BJ (cell line): ENCODE data around the gene MYO1D. TPM values are rescaled to one million over a fixed set of nuclear protein-coding genes. Genes with fewer than 3 reads are reported as not detected.
A peak's percentile ranks its signal among the peaks of the same experiment; 100 is the strongest.

Experiments
- CTCF ChIA-PET: fragments of 350-600 bp; formaldehyde crosslinking; extraction: SDS; loops from one replicate; lab custom pipeline; 2021; ENCODE audit warnings: antibody characterized with exemption, inconsistent platforms; lab: Yijun Ruan, JAX
- POLR2A ChIA-PET: fragments of 300-600 bp; sonication (Branson Sonifier 250); formaldehyde crosslinking; extraction: SDS; loops from one replicate; lab custom pipeline; 2021; ENCODE audit warnings: antibody characterized with exemption; lab: Charles Lee
- DNase-seq: peaks from one replicate; pipeline ENCODE4 v3.0.0-alpha.2; 2011; ENCODE audit warnings: low read depth
- H3K27me3 ChIP-seq: 2 replicates; pipeline ENCODE4 v1.6.0; 2011; ENCODE audit warnings: low read length; ENCODE audit not compliant: control insufficient read depth, insufficient read depth
- H3K36me3 ChIP-seq: 2 replicates; pipeline ENCODE4 v1.5.1; 2011; ENCODE audit warnings: low read length; ENCODE audit not compliant: control insufficient read depth, insufficient read depth
- H3K4me3 ChIP-seq: 2 replicates; pipeline ENCODE4 v1.5.1; 2011; ENCODE audit warnings: low read depth, mild to moderate bottlenecking, control low read depth, low read length
- CTCF ChIP-seq: IDR thresholded peaks from 2 replicates; pipeline ENCODE4 v1.5.1; 2011; ENCODE audit warnings: low read depth, mild to moderate bottlenecking, control low read depth, inconsistent platforms, low read length, moderate library complexity; ENCODE audit not compliant: insufficient read depth
- polyA plus RNA-seq: library from polyadenylated mRNA; depleted of rRNA; stranded (reverse); fragments of >200 nt; gene quantifications from 2 replicates; pipeline ENCODE4 v1.2.3, GENCODE V29; 2011; rRNA removed
- small RNA-seq: library from RNA; depleted of rRNA; stranded (forward); fragments of <200 nt; gene quantifications from one replicate; pipeline ENCODE3, GENCODE V24; 2012; ENCODE audit warnings: low replicate concordance, low read depth; ENCODE audit not compliant: insufficient read length

The MYO1D gene
- polyA plus RNA-seq, 1 experiment = 23.6 TPM

- peak; percentile 98 for TF ChIP-seq CTCF
- Histone ChIP-seq H3K36me3 (peaks cover 3% of the 10 kb centered on the region), H3K4me3 (peak within 1 kb of the TSS; percentile 97), H3K27me3 (no peaks in the 10 kb centered on the region)
- ChIA-PET CTCF (interaction anchor here (0.5 to 4.3 kb wide), 24 partner anchors 8 to 508 kb away, joined by 3 to 43 read pairs (median 4); no protein-coding TSS in a partner anchor), POLR2A (no interaction called here)
- DNase-seq = peak; percentile 70
Observed at GRCh38 chr17:32444301-32445073, 432.4 kb downstream of the MYO1D start, which contains the start of gene PSMD11. Gene PSMD11 (plus strand): TSS chr17:32444510. CDS start chr17:32444524, 14 bp downstream.

- ChIA-PET POLR2A (no interaction called here), CTCF (interaction anchor here (0.6 to 4.3 kb wide), 21 partner anchors 9 to 508 kb away, joined by 3 to 43 read pairs (median 4); no protein-coding TSS in a partner anchor)
- DNase-seq = no peak
- H3K27me3 ChIP-seq = no peaks in the 10 kb centered on the region
- TF ChIP-seq CTCF = no peak
- peaks cover 2% of the 10 kb centered on the region for H3K36me3 ChIP-seq
- peak overlapping the region; percentile 97 for H3K4me3 ChIP-seq
Observed at GRCh38 chr17:32443827-32444300, 433.1 kb downstream of the MYO1D start.

Small RNAs within 50 kb of the gene (small RNA-seq; reads per million reads assigned to genes)
- not detected for gene RF00019

Other genes starting within 250 kb of the MYO1D start
- gene TMEM98, start 51.0 kb upstream of the MYO1D start, polyA plus RNA-seq = 314 and 331 TPM in 2 replicates
- gene SPACA3, start 114.7 kb upstream of the MYO1D start, polyA plus RNA-seq = not detected in 2 replicates